Activated naive CD4-positive, alpha-beta T cell (primary cell): ENCODE measurements around the gene RBBP8NL.

Experiments used
- DNase-seq, 4 experiments: peaks; one replicate each; lab custom pipeline; 2025; lab: John Stamatoyannopoulos, UW

The RBBP8NL gene

DNA sequence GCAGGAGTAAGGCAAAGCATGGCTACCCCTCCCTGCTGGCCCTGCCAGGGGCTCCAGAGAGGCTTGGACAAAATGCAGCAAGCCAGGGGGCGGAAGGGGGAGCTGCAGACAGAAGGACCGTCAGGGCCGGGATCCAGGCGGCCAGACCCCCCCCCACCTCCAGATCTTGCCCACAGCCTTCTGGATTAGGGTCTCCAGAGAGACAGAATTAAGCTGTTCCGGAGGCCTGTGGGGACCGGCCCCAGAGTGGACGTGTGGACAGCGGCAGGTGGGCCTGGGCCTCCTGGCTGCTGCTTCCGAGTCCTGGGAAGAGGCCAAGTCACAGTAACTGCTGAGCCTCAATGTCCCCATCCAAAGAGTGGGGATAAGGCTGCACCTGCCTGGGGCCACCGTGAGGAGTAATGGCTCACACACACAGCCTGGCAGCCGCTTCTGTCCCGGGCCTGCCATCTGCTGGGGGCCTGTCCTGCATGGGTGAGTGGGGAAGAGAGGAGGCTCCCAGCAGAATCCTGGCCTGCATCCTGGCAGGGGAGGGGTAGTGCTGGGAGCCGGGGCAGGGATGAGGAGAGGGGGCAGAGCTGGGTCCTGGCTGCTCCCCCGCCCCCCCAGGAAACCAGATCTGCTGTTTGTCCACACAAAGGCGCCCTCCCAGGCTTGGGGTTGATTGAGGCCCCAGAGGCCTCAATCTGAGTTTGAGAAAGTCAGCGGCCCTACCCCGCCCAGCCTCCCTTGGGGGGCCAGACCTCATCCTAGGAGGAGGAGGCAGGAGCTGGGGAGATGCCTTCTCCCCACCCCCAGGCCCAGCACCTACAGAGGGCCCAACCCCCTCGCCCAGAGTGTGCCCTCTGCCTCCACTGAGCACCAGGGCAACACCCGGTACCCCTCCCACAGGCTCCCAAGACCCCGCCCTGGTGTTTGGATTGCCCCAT, 64.1 kb downstream of the RBBP8NL start:
- DNase-seq, result no peak

- no peak for DNase-seq
Observed at GRCh38 chr20:62362590-62362940, 64.8 kb downstream of the RBBP8NL start.

GRCh38 chr20:62361799-62362589, 65.3 kb downstream of the RBBP8NL start:
- DNase-seq, result no peak

DNA sequence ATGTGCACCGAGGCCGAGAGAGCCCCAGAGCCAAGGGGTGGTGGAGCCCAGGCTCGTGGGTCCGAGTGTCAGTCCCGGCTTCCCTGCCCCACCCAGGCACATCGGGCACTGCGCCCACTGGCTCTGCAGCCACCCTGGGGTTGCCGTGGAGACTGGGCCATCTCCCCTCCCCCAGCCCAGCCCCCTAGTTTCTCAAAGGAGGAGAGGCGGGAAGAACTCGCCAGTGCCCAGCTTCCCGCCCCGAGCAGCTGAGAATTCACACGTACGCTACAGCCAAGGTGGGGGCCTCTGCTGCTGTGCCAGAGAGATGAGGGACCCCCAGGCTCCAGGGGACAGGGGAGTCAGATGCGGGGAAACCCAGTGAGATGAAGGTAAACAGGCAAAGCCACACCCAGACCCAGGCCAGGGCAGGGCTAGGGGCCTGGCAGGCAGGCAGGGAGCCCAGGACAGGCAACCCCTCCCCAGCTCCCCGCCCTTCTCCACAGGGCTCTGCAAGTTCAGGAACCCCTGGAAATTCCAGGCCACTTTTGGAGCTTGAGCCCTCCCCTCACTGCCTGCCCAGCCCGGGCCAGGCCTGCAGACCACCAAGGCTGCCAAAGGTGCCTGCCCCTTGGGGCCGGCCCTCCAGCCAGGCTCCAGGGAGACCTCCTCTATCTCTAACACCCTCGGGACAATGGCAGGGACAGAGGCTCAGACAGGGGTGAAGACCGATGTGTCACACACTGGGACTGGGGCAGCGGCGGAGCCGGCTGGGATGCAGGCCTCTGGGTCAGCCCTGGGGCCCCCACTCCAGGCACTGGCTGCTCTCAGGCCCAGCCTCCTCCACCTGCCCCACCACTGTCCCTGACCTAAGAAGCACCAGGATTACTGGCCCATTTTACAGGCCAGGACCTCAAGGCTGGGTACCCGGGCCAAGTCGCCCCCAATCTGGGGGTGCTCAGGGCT, 66.2 kb downstream of the RBBP8NL start:
- DNase-seq, result no peak
